ENCODE results near the gene DDX54. TPM values are rescaled to one million over a fixed set of nuclear protein-coding genes. Genes with fewer than 3 reads are reported as not detected.
"Not testable (repeated sequence)": the region's sequence is repeated elsewhere in the genome, so short reads cannot be mapped to it uniquely, and the experiment has no call there.

Gene DDX54
- polyA plus RNA-seq, 4 donors = 68.2 to 102 (median 74.7) TPM

- DNase-seq (ENCODE audit: low read depth in 4 of 4, low spot score in 3 of 4) = no peak
Measured at GRCh38 chr12:113129664-113130456, 55.4 kb downstream of the DDX54 start.

- no peak for DNase-seq (ENCODE audit: low read depth in 4 of 4, low spot score in 3 of 4)
Measured at GRCh38 chr12:113128802-113129663, 56.2 kb downstream of the DDX54 start.

DNA sequence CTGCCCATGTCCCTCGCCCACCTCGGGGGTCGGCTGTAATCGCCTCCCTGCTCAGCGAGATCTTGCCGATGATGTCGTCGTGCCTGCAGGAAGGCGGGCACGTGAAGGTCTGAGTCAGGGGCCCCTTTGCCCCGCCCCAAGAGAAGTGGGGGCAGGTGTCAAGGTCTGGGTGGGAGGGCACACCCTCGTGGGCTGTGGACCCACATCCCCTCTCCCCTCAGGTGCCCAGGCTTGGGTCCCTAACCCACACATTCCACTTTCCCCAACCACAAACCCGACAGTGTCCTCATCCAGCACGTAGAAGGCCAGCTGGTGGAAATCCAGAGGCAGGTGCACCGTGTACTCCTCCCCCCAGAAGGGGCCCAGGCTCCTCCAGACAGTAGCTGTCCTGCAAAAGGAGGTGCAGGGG is 57.5 kb downstream of the DDX54 start:
- no peak for DNase-seq (ENCODE audit: low read depth in 4 of 4, low spot score in 3 of 4)

DNA sequence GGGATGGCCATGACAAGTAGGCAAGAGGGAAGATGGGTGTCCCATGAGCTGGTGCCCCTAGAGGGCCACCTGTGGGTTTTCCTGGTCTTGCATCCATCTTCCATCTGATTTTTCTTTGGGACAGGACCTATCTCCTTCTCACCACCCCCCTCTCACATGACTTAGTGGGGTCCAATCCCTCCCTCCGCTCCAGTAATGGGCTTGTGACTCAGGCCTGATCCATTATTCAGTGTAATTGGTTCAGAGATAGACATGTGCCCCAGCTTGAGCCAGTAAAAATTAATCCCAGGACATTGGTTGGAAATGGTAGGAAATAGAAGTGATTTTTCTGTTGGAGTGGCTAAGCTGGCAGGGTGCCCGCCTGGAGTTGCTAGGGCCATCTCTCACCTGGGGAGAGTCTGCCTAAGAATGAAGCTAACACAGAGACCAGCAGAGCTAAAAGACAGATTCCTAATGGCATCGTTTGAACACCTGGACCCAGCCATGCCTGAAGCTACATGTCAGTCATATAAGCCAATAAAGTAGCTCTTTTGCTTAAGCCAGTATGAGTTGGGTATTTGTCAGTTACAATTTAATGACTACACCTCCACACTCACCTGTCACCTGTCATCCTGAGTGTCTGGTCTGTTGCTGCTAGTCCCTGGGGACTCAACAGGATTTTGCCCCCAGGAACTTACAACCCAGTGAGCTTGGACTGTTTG is 64.5 kb downstream of the DDX54 start:
- no peak for DNase-seq (ENCODE audit: low read depth in 4 of 4, low spot score in 3 of 4)

DNA sequence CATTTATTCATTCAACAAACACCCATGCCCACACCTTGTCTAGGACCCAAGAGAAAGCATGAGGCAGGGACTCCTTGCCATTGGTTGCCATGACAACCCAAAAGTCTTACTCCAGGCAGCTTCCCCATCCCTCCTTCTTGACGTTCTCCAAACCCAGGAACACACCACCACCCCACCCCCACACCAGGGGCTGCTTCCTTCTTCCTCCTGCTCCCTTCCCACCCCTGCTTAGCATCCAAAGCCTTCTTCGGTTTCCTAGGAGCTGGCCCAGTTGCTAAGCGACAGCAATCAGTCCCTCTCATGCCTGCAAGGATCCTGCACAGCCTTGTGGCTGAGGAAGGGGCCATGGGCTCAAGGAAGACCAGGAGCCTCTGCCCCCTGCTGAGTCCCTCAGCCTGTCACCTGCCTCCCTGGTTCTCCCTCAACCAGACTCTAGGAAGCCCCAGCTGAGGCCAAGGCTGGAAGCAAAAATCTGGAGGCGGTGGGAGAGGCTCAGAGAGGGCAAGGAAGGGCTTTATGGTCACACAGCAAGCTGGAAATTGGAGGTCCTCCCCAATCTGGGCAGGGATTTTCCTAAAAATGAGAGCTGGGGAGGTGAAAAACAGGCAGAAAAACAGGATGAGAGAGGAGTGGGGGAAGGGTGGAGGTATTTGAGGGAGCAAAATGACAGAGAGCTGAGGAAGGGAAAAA is 65.2 kb downstream of the DDX54 start:
- DNase-seq (ENCODE audit: low read depth in 4 of 4, low spot score in 3 of 4) = no peak

DNA sequence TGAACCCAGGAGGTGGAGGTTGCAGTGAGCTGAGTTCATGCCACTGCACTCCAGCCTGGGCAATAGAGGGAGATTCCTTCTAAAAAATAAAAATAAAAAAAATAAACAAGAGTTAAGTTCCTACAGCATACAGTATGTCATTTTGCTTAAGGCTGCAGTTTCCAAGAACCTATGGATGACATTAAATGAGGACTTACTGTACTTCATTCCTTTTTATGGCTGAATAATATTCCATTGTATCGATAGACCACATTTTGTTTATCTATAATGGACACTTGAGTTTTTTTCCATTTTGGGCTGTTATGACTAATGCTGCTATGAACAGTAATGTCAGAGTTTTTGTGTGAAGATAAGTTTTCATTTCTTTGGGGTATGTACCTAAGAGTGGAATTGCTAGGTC is 67.1 kb downstream of the DDX54 start:
- no peak for DNase-seq (ENCODE audit: low read depth in 4 of 4, low spot score in 3 of 4)

DNA sequence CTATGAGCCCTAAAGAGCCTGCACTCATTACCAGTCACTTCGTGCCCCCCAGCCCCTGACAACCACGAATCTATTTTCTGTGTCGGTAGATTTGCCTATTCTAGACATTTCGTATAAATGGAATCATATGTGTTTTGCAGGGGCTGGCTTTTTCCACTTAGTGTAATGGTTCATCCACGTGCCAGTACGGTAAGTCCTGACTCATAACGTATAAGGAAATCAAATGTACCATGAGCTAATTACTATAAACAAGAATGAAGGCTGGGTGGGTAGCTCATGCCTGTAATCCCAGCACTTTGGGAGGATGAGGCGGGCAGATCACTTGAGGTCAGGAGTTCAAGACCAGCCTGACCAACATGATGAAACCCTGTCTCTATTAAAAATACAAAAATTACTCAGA is 67.6 kb downstream of the DDX54 start:
- DNase-seq (ENCODE audit: low read depth in 4 of 4, low spot score in 3 of 4) = not testable (repeated sequence)

DNA sequence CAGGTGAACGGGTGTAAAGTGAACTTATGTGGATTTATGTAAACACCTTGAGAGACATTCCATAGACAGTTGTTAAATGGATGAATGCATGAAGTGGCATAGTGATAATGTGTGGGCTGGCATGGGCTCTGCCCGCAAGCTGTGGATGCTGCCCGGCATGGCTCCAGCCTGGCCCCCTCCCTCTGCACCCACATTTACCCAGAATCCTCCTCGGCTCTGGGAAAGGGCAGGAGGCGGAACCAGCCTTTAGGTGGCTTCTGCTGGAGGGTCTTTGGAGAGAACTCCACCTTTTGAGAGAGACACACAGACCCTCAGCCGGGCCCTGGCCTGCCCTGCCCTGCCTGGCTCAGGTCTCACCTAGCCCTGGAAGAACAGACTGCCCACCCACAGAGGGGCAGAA is 68.4 kb downstream of the DDX54 start:
- DNase-seq (ENCODE audit: low read depth in 4 of 4, low spot score in 3 of 4) = no peak

- DNase-seq (ENCODE audit: low read depth in 4 of 4, low spot score in 3 of 4) = no peak
Measured at GRCh38 chr12:113115455-113116126, 69.7 kb downstream of the DDX54 start.

DNA sequence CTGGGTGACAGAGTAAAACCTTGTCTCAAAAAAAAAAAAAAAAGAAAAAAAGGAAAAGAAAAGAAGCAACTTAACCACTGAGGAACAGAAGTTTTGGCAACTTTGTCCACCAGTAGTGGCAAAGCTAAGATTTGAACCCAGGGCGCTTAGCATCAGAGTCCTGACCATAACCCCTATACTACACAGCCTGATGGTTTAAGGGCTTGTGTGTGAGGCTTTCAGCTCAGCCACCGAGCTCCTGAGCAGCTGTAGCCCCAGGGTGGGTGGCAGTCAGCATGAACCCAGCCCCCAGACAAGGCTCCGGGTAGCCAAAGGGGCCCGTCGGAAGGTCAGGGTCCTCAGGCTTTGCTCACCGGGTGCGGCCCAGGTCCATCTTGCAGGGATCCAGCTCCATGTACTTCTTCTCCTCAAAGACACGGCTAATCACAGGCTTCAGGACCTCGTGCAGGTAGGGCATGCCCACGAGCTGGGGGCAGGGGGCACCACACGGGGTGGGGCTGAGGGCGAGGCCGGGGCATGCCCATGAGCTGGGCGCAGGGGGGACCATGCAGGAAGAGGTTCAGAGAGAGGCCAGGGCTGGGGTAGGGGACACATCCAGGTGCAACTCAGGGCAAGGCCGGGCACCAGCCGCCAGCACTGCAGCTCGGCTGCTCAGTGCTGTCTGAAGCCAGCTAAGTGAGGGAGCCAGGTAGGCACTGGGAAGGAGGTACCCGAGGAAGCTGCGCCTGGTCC is 70.7 kb downstream of the DDX54 start:
- DNase-seq (ENCODE audit: low read depth in 4 of 4, low spot score in 3 of 4) = no peak

GRCh38 chr12:113113397-113113796 is 71.9 kb downstream of the DDX54 start:
- no peak for DNase-seq (ENCODE audit: low read depth in 4 of 4, low spot score in 3 of 4)

DNA sequence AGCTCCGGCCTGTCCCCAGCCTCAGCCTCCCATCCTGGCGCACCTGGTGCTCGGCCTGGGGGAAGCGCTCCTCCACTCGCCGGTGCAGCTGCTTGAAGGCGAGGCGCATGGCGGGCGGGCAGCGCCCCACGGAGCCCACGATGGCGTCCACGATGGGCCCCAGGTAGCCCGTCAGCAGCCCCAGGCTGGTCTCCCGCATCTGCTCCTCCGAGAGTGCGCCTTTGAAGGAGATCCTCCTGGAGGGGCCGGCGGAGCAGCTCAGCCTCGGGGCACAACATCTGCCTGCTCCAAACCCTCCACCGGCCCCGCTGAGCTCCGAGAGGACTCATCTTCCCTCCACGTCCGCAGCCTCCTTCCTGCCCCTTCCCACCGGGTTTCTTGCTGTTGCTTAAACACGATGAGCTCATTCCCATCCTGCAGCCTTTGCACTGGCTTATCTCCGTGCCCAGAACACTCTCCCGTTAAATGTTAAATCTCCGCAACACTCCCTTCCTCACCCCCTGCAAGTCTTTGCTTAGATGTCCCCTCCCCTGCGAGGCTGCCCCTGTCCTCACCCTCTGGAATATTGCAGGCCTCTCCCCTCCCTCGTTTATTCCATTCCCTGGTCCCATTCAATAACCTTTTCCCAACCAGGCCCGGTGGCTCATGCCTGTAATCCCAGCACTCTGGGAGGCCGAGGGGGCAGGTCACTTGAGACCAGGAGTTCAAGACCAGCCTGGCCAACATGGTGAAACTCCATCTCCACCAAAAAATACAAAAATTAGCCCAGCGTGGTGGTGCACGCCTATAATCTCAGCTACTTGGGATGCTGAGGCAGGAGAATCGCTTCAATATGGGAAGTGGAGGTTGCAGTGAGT is 73.0 kb downstream of the DDX54 start:
- no peak for DNase-seq (ENCODE audit: low read depth in 4 of 4, low spot score in 3 of 4)

- no peak for DNase-seq (ENCODE audit: low read depth in 4 of 4, low spot score in 3 of 4)
Measured at GRCh38 chr12:113111247-113111646, 74.0 kb downstream of the DDX54 start.

- no peak for DNase-seq (ENCODE audit: low read depth in 4 of 4, low spot score in 3 of 4)
Measured at GRCh38 chr12:113109872-113110599, 75.2 kb downstream of the DDX54 start.

DNA sequence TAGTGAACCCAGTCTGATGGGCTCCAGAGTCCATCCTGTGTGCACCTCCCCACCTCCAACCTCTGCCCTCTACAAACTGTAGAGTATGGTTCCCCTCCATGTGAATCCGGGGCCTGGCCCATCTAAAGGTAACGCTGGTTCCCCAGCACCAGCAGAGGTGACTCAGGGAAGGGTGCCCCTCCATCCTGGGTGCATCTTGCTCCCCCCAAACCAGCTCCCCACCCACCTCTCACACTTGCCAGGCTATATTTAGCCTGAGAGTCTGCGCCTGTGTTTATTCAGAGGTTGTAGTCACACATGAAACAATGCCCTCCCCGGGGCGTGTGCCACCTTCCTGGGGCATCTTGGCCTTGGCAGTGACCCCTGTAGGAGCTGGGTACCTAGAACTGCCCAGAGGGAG is 75.9 kb downstream of the DDX54 start:
- DNase-seq (ENCODE audit: low read depth in 4 of 4, low spot score in 3 of 4) = no peak

DNA sequence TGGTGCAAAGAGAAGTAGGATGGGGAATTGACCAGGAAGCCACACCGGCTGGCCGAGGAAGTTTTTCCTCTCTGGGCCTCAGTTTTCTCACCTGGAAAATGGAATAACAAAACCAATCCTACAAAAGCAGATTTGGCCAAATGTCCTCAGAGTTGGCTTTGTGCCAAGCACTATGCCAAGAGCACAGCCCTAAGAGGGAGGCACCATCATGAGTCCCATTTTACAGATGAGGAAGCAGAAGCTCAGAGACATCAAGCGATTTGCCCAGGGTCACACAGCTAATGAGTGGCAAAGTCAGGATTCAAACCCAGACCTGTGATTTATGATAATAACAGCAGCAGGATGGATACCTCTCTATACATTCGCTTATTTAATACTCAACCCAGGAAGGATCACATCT is 77.0 kb downstream of the DDX54 start:
- DNase-seq (ENCODE audit: low read depth in 4 of 4, low spot score in 3 of 4) = no peak
